HG03378 (cell line): ENCODE data around the gene KLHDC10.
A peak's percentile ranks its signal among the peaks of the same experiment; 100 is the strongest.
"Not testable (repeated sequence)": the region's sequence is repeated elsewhere in the genome, so short reads cannot be mapped to it uniquely, and the experiment has no call there.

Source experiments
- ATAC-seq: cut with Tn5 transposase; IDR thresholded peaks from one replicate; pipeline ENCODE4 v1.9.1; 2021; ENCODE audit warnings: mild to moderate bottlenecking, moderate library complexity; ENCODE audit not compliant: unreplicated experiment

The KLHDC10 gene

DNA sequence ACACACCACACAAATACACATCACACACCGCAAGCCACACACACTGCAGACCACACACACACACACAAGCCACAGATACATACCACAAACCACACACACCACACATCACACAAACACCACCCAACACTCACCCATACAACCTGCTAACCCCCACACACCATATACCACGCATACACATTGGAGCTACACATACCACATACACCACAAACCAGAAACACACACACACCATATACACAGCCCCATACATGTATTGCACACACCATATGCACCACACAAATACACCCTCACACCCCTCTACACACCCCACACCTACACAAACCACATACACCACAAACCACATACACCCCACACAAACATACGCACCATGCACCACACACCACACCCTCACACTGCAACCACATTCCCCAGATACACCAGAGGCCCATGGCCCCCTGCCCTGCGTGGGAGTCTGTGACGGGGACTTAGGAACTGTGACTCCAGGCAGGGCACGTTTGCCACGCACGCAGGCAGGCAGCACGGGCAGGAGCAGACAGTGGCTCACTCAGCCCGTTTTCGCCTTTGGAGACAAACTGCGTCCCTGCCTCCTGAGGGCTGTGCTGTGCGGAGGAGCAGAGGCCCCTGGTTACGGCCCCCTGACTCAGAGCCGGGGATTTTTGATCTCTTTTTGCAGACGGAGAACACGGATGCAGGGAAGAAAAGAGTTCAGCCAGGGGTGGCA, 82.3 kb downstream of the KLHDC10 start:
- no peak for ATAC-seq

- ATAC-seq: no peak
Observed at GRCh38 chr7:130153211-130153908, 83.0 kb downstream of the KLHDC10 start.

GRCh38 chr7:130154131-130154500, 83.8 kb downstream of the KLHDC10 start:
- ATAC-seq: no peak

DNA sequence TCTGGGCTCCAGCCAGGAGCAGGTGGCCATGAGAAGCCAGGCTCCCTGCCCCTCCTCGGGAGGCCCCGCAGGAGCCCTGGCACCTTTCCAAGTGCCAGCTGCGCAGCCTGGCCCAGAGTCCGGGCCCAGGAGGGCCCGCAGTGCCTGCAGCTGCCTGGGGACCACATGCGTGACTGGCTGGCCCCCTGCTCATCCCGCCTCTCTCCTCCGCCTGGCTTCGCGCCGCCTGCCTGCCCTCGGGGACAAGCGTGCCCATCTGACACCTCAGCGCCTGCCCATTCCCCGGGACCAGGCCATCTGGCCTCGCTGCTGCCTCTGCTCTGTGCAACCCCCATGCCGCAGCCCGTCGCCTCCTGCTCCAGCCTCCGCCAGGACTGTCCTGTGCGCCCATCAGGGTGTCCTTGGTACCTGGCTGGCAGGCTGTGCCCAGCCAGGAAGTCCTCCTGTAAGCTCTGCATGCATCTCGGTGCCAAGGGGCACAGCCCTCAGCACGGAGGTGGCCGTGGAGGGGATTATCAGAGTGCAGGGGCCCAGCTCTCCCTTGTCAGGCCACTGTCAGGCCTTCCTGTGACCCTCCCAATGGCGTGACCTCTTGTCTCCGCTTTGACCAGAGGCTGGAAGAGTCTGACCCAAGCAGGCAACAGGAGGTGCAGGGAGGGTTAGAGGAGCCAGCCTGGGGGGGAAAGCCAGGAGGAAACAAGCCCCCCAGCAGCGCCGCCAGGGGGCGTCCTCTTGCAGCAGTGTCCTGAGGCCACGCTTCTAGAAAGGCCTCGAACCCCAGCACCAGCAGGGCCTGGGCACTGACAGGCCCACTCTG, 84.4 kb downstream of the KLHDC10 start:
- ATAC-seq: no peak

- no peak for ATAC-seq
Observed at GRCh38 chr7:130156140-130156539, 85.8 kb downstream of the KLHDC10 start.

DNA sequence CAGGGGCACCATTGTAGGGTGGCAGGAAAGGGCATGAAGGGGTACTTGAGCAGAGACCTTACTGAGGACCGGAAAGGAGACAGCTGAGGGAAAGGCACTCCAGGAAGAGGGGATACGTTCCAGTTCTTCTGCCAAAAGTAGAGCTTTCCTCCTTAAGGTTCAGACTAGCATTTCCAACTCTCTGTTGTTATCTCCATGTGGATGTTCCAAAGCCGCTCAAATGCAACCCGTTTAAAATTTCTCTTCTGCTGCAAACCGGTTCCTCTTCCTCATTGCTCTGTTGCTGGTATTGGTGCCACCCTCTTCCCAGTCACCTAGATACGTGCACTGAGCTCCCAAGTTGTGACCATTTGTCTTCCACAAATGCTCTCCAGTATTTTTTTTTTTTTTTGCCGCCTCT, 87.4 kb downstream of the KLHDC10 start:
- no peak for ATAC-seq

DNA sequence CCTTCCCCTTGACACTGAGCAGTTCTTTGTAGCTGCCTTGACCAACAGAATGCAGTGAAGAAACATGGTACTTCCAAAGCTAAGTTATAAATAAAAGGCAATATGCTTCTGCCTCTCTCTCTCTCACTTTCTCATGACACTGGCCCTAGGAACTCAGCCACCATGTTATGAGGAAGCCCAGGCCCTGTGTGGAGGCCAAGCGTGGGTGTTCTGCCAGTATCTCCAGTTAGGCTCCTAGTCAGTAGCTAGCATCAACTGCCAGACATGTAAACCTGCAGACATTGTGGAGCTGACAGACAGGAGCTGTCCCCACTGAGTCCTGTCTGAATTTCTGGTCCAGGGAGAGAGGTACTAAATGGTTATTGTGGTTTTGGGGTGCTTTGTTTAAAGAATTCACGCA, 89.7 kb downstream of the KLHDC10 start:
- no peak for ATAC-seq

DNA sequence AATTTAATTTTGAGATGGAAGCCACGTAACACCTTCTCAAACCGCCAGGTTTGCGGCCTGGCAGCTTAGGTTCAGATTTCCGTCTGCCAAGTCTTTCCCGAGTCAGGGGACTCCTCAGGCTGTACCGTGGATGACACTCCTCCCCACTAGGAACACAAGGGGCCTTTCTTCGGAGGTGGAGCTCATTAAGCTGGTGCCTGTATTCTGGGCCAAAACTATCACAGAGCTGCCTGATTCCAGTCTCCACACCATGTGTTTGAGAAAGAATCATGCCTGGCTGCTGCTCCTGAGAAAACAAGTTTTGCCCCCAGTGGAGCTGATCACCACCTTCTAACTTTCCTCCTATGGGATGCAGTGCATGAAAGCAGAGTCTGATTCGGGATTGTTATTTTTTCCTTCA, 90.1 kb downstream of the KLHDC10 start:
- ATAC-seq: no peak

DNA sequence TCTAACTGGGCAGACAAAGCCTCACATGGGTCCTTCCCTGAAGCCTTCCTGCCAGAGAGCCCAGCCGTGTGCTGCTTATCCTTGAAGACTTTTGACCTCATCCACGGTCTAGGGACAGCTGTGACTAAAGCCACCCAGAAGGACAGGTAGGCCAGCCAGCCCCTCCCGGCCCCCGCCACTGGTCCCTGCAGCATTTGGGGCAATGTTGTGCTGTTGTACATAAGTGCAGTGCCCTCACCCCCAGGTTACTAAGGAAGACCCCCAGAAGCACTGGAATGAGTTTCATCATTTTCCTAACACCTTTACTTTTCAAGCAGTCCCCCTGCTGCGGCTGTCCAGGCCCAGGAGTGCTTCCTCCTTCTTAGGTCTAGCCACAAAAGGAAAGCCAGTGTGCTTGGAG, 91.9 kb downstream of the KLHDC10 start:
- no peak for ATAC-seq

DNA sequence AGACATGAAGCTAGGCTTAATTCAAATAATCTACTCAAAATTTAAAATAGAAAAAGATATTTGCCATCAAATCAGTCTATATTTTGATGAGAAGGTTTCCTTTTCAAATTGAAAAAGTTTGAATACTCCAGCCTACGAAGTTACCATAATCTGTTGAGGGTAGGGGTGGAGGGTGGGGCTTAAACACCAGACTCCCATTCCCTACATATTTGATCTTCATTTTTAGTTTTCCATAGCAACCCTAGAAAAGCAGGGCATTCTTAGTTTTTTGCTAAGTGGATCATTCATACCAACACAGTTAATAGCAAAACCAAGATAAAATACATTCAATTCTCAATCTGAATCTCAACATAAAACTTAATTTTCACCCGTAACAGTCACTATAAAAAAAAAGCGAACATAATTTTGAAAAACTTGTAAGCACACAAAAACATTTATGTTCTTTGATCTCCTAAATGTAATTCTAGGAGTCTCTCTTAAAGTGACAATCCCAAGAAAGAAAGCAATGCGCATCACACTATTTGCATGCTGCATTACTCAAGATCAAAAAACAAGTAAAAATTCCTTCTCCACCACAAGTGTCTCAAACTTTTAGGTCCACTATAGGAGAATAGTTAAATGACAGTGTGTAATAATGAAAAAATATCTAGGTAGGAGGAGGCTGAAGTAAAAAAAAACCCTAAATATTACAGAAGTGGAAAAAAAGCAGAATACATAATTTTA, 104.1 kb downstream of the KLHDC10 start:
- no peak for ATAC-seq

DNA sequence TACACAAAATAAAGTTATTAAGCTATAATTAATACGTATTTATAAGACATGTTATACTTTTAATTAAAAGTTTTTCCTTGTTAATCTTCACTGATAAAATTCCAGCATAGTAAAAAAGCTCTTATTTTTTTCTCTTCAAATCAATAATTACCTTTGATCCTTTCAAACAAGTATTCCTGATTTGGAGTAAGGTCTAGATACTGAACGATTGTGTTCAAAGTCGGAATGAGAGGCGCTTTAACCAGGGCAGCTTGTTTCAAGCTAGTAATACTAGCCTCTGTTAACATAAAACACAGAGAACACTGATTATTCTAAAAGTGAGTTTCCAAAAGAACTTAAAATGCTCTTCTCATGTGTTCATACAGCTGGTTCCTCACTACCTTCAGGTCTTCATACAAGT, 107.9 kb downstream of the KLHDC10 start:
- ATAC-seq: no peak

DNA sequence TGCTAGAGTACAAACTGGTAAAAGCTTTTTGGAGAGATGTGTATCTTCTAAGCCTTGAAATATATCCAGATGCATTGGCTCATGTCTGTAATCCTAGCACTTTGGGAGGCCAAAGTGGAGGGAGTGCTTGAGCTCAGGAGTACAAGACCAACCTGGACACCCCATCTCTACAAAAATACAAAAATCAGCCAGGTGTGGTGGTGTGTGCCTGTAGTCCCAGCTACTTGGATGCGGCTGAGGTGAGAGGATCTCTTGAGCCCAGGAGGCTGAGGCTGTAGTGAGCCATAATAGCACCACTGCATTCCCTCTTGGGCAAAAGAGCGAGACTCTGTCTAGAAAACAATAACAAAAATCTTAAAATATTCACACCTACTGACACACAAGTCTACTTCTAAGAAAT, 109.3 kb downstream of the KLHDC10 start:
- ATAC-seq: no peak

DNA sequence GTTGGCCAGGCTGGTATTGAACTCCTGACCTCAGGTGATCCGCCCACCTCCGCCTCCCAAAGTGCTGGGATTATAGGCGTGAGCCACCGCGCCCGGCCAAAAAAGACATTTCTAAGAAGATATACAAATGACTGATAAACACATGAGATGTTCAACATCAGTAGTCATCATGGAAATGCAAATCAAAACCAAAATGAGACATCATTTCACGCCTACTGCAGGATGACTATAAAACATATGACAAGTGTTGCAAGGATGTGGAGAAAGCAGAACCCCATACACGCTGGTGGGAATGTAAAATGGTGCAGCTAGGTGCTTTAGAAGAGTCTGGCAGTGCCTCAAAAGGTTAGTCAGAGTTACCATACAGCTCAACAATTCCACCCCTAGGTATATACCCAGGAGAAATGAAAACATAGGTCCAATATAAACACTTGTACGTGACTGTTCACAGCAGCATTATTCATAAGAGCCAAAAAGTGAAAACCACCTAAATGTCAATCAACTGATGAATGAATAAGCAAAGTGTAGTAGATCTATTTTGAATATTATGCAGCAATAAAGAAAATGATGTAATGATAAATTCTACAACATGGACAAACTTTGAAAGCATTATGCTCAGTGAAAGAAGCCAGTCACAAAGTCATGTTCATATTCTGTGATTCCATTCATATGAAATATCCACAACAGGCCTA, 110.4 kb downstream of the KLHDC10 start:
- ATAC-seq: no peak

DNA sequence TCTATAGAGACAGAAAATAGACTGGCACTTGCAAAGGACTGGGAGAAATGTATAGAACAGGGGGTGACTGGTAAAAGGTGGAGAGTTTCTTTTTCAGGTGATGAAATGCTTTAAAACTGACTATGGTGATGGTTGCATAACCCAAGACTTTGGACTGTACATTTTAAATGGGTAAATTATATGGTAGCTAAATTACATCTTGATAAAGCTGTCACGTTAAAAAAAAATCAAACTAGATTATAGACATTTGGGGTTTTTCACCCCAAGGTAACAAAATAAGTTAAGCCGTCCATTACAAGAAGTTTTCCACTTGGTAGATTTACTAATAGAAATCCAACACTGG, 110.9 kb downstream of the KLHDC10 start:
- no peak for ATAC-seq

- peak; percentile 69 for ATAC-seq
Observed at GRCh38 chr7:130182990-130183389, 112.7 kb downstream of the KLHDC10 start.

GRCh38 chr7:130184349-130184748, 114.0 kb downstream of the KLHDC10 start:
- not testable (repeated sequence) for ATAC-seq
